ENCODE measurements around the gene PLXDC2. TPM values are rescaled to one million over a fixed set of nuclear protein-coding genes. Genes with fewer than 3 reads are reported as not detected.

The PLXDC2 gene
- total RNA-seq, 6 experiments from 2014 or later, result 4.1 to 6.5 (median 5.3) TPM

DNA sequence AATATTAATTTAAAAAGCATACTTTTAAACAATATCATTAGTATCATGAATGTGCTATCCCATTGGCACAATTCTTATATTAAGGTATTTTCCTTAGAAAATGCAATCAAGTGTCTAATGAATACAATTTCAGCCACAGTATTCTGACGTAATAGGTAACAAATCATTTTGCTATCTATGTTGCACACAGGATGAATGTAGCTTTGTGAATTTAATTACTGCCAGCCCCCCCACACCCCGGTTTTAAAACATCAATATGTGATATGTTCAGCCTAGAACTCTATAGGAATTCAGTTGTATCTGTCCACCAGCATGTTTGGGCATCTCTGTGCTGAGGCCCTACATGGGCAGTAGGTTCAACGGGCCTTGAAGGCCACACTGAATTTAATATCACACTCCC is 274.6 kb downstream of the PLXDC2 start:
- no peak overlapping the region for H3K27ac ChIP-seq
- no peak overlapping the region for H3K4me3 ChIP-seq
- TF ChIP-seq POLR2A (IDR thresholded peaks at IDR 0.05), result no peak
- TF ChIP-seq, protein P1, sequence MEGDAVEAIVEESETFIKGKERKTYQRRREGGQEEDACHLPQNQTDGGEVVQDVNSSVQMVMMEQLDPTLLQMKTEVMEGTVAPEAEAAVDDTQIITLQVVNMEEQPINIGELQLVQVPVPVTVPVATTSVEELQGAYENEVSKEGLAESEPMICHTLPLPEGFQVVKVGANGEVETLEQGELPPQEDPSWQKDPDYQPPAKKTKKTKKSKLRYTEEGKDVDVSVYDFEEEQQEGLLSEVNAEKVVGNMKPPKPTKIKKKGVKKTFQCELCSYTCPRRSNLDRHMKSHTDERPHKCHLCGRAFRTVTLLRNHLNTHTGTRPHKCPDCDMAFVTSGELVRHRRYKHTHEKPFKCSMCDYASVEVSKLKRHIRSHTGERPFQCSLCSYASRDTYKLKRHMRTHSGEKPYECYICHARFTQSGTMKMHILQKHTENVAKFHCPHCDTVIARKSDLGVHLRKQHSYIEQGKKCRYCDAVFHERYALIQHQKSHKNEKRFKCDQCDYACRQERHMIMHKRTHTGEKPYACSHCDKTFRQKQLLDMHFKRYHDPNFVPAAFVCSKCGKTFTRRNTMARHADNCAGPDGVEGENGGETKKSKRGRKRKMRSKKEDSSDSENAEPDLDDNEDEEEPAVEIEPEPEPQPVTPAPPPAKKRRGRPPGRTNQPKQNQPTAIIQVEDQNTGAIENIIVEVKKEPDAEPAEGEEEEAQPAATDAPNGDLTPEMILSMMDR (IDR thresholded peaks at IDR 0.05), result no peak
- no peak for DNase-seq
- intact Hi-C loops (cut with DNase I), result no loop called here
- ATAC-seq, result no peak
- no peaks in the 10 kb centered on the region for H3K36me3 ChIP-seq
- no peaks in the 10 kb centered on the region for H3K9me3 ChIP-seq
- no peaks in the 10 kb centered on the region for H3K27me3 ChIP-seq
- H3K4me1 ChIP-seq, result no peaks in the 10 kb centered on the region
- 92% methylated on average over 3 of the region's 3 CpGs for WGBS (ENCODE audit: insufficient coverage, low coverage, low lambda C conversion rate, missing lambda C conversion rate)

DNA sequence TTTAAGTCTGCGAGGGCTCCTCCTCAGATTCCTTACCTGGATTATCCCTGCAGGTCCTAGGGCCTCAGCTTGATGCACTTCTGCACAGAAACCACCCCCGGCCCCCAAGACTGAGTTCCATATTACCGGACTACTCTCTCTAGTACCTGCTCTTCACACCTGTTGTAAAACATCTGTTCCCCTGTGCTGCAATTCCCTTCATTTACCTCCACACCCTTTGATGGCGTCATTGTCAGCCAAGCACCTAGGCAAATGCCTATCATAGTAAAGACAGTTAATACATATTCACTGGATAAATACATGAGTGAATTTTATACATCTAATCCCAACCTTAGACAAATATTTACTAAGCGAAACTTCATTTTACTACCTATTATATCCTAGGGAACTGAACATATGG is 275.5 kb downstream of the PLXDC2 start:
- H3K4me1 ChIP-seq, result no peaks in the 10 kb centered on the region
- TF ChIP-seq, protein P1 (IDR thresholded peaks at IDR 0.05), result no peak
- TF ChIP-seq POLR2A (IDR thresholded peaks at IDR 0.05), result no peak
- WGBS (ENCODE audit: insufficient coverage, low coverage, low lambda C conversion rate, missing lambda C conversion rate), result 95% methylated on average over 5 of the region's 5 CpGs
- intact Hi-C loops (cut with DNase I), result no loop called here
- no peaks in the 10 kb centered on the region for H3K9me3 ChIP-seq
- no peak overlapping the region for H3K4me3 ChIP-seq
- H3K27ac ChIP-seq, result no peak overlapping the region
- H3K27me3 ChIP-seq, result no peaks in the 10 kb centered on the region
- DNase-seq (no peak), ATAC-seq (no peak)
- H3K36me3 ChIP-seq, result no peaks in the 10 kb centered on the region

DNA sequence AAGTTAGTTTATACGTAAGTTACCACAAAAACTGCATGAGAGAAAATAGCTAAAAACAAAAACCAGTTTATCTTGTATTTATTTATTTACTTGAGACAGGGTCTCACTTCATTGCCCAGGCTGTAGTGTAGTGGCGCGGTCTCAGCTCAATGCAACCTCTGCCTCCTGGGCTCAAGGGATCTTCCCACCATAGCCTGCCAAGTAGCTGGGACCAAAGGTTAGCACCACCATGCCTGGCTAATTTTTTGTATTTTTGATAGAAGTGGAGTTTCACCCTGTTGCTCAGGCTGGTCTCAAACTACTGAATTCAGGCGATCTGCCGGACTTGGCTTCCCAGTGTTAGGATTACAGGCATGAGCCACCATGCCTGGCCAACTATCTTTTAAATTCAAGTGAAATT is 277.4 kb downstream of the PLXDC2 start:
- 40% methylated on average over 5 of the region's 5 CpGs for WGBS (ENCODE audit: insufficient coverage, low coverage, low lambda C conversion rate, missing lambda C conversion rate)
- H3K27me3 ChIP-seq, result no peaks in the 10 kb centered on the region
- intact Hi-C loops (cut with DNase I), result no loop called here
- no peaks in the 10 kb centered on the region for H3K36me3 ChIP-seq
- TF ChIP-seq POLR2A (IDR thresholded peaks at IDR 0.05), result no peak
- TF ChIP-seq, protein P1 (IDR thresholded peaks at IDR 0.05), result no peak
- no peak overlapping the region for H3K27ac ChIP-seq
- DNase-seq (peak in 2 of 3 donors; percentile 46 to 70), ATAC-seq (peak; percentile 72 to 89 (median 77))
- H3K9me3 ChIP-seq, result no peaks in the 10 kb centered on the region
- H3K4me1 ChIP-seq, result no peaks in the 10 kb centered on the region
- no peak overlapping the region for H3K4me3 ChIP-seq

DNA sequence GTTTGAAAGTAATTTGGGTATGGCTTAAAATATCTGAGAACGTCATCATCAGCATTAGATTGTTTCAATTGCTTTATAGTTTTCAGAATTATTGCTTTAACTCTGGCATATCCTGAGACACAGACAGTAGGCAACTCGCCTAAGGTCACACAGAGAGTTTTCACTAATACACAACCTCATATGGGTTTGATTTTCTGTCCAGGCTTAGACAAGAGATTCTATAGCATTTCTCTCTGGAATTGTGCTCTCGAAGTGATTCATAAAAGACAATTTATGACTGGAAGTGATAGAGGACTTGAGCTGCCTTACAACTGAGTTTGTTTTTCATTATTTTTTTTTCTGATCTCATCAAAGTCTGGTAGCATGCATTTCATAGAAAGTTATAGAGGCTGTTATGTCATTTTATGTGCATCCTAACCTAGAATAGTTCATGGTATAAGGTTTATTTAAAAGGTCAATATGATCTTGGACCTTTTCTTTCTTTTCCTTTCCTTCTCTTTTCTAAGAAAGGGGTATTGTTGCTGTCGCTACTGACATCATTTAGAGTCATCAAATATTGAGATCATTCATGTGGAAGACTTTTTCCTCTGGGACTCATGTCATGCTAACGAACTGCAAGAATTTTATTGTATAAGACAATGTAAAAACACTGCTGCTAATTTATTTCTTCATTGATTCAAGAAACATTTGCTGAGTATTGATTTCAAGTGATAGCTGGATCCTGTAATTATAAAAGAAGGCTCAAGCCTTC is 278.2 kb downstream of the PLXDC2 start:
- 87% methylated on average over 5 of the region's 5 CpGs for WGBS (ENCODE audit: insufficient coverage, low coverage, low lambda C conversion rate, missing lambda C conversion rate)

More for the DNA sequence above, 278.2 kb downstream of the PLXDC2 start:
- no peaks in the 10 kb centered on the region for H3K9me3 ChIP-seq
- DNase-seq, result no peak
- H3K4me3 ChIP-seq, result no peak overlapping the region
- intact Hi-C loops (cut with DNase I), result no loop called here
- no peak overlapping the region for H3K27ac ChIP-seq
- no peaks in the 10 kb centered on the region for H3K4me1 ChIP-seq
- ATAC-seq, result no peak
- H3K36me3 ChIP-seq, result no peaks in the 10 kb centered on the region
- TF ChIP-seq POLR2A (IDR thresholded peaks at IDR 0.05), result no peak
- TF ChIP-seq, protein P1 (IDR thresholded peaks at IDR 0.05), result no peak
- no peaks in the 10 kb centered on the region for H3K27me3 ChIP-seq
